ENCODE results near the gene NRXN3. TPM values are rescaled to one million over a fixed set of nuclear protein-coding genes. Genes with fewer than 3 reads are reported as not detected.

NRXN3 gene
- total RNA-seq, 1 experiment from 2014 or later = 1.1 TPM

- DNase-seq (no peak), ATAC-seq (no peak)
- no peaks in the 10 kb centered on the region for H3K9me3 ChIP-seq (ENCODE audit: low read length)
- H3K4me1 ChIP-seq (ENCODE audit: insufficient read depth, low read length) = peaks cover 3% of the 10 kb centered on the region
- H3K27ac ChIP-seq (ENCODE audit: low read length) = no peak overlapping the region
- H3K4me2 ChIP-seq (ENCODE audit: low read length) = no peak overlapping the region
- H3K9me2 ChIP-seq (replicated peaks; ENCODE audit: low read length) = no peaks in the 10 kb centered on the region
- no TSS peak for BruUV-seq (replicated peaks)
- H3K4me3 ChIP-seq (ENCODE audit: low read length) = no peak overlapping the region
- no peaks in the 10 kb centered on the region for H3K27me3 ChIP-seq (ENCODE audit: low read length)
- no peaks in the 10 kb centered on the region for H4K20me1 ChIP-seq (ENCODE audit: low read length)
- no peaks in the 10 kb centered on the region for H3K36me3 ChIP-seq (ENCODE audit: low read depth, low read length)
- ChIA-PET CTCF (interaction anchor here (0.6 kb wide), 1 partner anchor 44 kb away, joined by 3 read pairs; no protein-coding TSS in a partner anchor), POLR2A (ENCODE audit: unreplicated experiment) (interaction anchor here (0.6 kb wide), 1 partner anchor 223 kb away, joined by 5 read pairs; no protein-coding TSS in a partner anchor)
- H3F3A ChIP-seq (ENCODE audit: low read length, unreplicated experiment) = no peaks in the 10 kb centered on the region
- no peak overlapping the region for H2AFZ ChIP-seq (ENCODE audit: low read length)
- intact Hi-C loops (cut with micrococcal nuclease) = no loop called here
- TF ChIP-seq EZH2 (IDR thresholded peaks at IDR 0.05; ENCODE audit: low read length, unreplicated experiment) (no peak), EZH2phosphoT487 (IDR thresholded peaks at IDR 0.05; ENCODE audit: borderline replicate concordance, low read length) (no peak), CTCF (conservative IDR thresholded peaks at IDR 0.05; ENCODE audit: low read depth, low read length) (no peak)
- H3K9ac ChIP-seq (ENCODE audit: low read length) = no peak overlapping the region
- H3K79me2 ChIP-seq (ENCODE audit: low read length) = no peaks in the 10 kb centered on the region
These were observed 880.9 kb downstream of the NRXN3 start for GRCh38 chr14:79050787-79051727.

- TF ChIP-seq CTCF (conservative IDR thresholded peaks at IDR 0.05; ENCODE audit: low read depth, low read length) (no peak), EZH2 (IDR thresholded peaks at IDR 0.05; ENCODE audit: low read length, unreplicated experiment) (no peak), EZH2phosphoT487 (IDR thresholded peaks at IDR 0.05; ENCODE audit: borderline replicate concordance, low read length) (no peak)
These were observed 881.6 kb downstream of the NRXN3 start for GRCh38 chr14:79051742-79052141.

GRCh38 chr14:79056879-79057278 lies 886.7 kb downstream of the NRXN3 start:
- POLR2A ChIA-PET (ENCODE audit: unreplicated experiment) = no interaction called here

More at GRCh38 chr14:79051742-79052141, 881.6 kb downstream of the NRXN3 start:
- POLR2A ChIA-PET (ENCODE audit: unreplicated experiment) = interaction anchor here (0.6 kb wide), 1 partner anchor 223 kb away, joined by 5 read pairs; no protein-coding TSS in a partner anchor
- Histone ChIP-seq H3K4me3 (ENCODE audit: low read length) (no peak overlapping the region), H3K9me2 (replicated peaks; ENCODE audit: low read length) (no peaks in the 10 kb centered on the region), H3K9me3 (ENCODE audit: low read length) (no peaks in the 10 kb centered on the region), H3K79me2 (ENCODE audit: low read length) (no peaks in the 10 kb centered on the region), H2AFZ (ENCODE audit: low read length) (no peak overlapping the region), H3K9ac (ENCODE audit: low read length) (no peak overlapping the region), H3K27me3 (ENCODE audit: low read length) (no peaks in the 10 kb centered on the region), H3K4me1 (ENCODE audit: insufficient read depth, low read length) (no peaks in the 10 kb centered on the region), H4K20me1 (ENCODE audit: low read length) (no peaks in the 10 kb centered on the region), H3K36me3 (ENCODE audit: low read depth, low read length) (no peaks in the 10 kb centered on the region), H3K4me2 (ENCODE audit: low read length) (no peak overlapping the region), H3K27ac (ENCODE audit: low read length) (no peak overlapping the region), H3F3A (ENCODE audit: low read length, unreplicated experiment) (no peaks in the 10 kb centered on the region)
- DNase-seq (no peak), ATAC-seq (no peak)
- intact Hi-C loops (cut with micrococcal nuclease) = no loop called here
- CTCF ChIA-PET = no interaction called here
- BruUV-seq (replicated peaks) = no TSS peak

More at GRCh38 chr14:79056879-79057278, 886.7 kb downstream of the NRXN3 start:
- no peak overlapping the region for H2AFZ ChIP-seq (ENCODE audit: low read length)
- no peak overlapping the region for H3K4me2 ChIP-seq (ENCODE audit: low read length)
- no peaks in the 10 kb centered on the region for H3K79me2 ChIP-seq (ENCODE audit: low read length)
- DNase-seq (no peak), ATAC-seq (no peak)
- no peak overlapping the region for H3K9ac ChIP-seq (ENCODE audit: low read length)
- no peaks in the 10 kb centered on the region for H3K9me3 ChIP-seq (ENCODE audit: low read length)
- no peaks in the 10 kb centered on the region for H3K9me2 ChIP-seq (replicated peaks; ENCODE audit: low read length)
- intact Hi-C loops (cut with micrococcal nuclease) = no loop called here
- H3F3A ChIP-seq (ENCODE audit: low read length, unreplicated experiment) = no peaks in the 10 kb centered on the region
- no peaks in the 10 kb centered on the region for H3K36me3 ChIP-seq (ENCODE audit: low read depth, low read length)
- no peak overlapping the region for H3K4me3 ChIP-seq (ENCODE audit: low read length)
- H3K27me3 ChIP-seq (ENCODE audit: low read length) = no peaks in the 10 kb centered on the region
- BruUV-seq (replicated peaks) = no TSS peak
- H3K27ac ChIP-seq (ENCODE audit: low read length) = no peak overlapping the region
- no peaks in the 10 kb centered on the region for H4K20me1 ChIP-seq (ENCODE audit: low read length)
- no peaks in the 10 kb centered on the region for H3K4me1 ChIP-seq (ENCODE audit: insufficient read depth, low read length)
- CTCF ChIA-PET = no interaction called here
- TF ChIP-seq CTCF (conservative IDR thresholded peaks at IDR 0.05; ENCODE audit: low read depth, low read length) (no peak), EZH2phosphoT487 (IDR thresholded peaks at IDR 0.05; ENCODE audit: borderline replicate concordance, low read length) (no peak), EZH2 (IDR thresholded peaks at IDR 0.05; ENCODE audit: low read length, unreplicated experiment) (no peak)
